ENCODE data around the gene RBMS1.

The RBMS1 gene

GRCh38 chr2:160376576-160376975, 117.0 kb downstream of the RBMS1 start:
- DNase-seq (ENCODE audit: low spot score), result no peak
- TF ChIP-seq CTCF (IDR thresholded peaks at IDR 0.05; ENCODE audit: extremely low read depth, insufficient read depth, missing control alignments), result no peak
- in situ Hi-C loops (cut with MboI; ENCODE audit: low pct_unique_long_range_greater_than_20kb, low sequenced_read_pairs, unreplicated experiment), result no loop called here

- TF ChIP-seq CTCF (IDR thresholded peaks at IDR 0.05; ENCODE audit: extremely low read depth, insufficient read depth, missing control alignments), result no peak
- in situ Hi-C loops (cut with MboI; ENCODE audit: low pct_unique_long_range_greater_than_20kb, low sequenced_read_pairs, unreplicated experiment), result no loop called here
- DNase-seq (ENCODE audit: low spot score), result no peak
These were observed 117.7 kb downstream of the RBMS1 start for GRCh38 chr2:160375802-160376469.

- TF ChIP-seq CTCF (IDR thresholded peaks at IDR 0.05; ENCODE audit: extremely low read depth, insufficient read depth, missing control alignments), result no peak
- no peak for DNase-seq (ENCODE audit: low spot score)
- in situ Hi-C loops (cut with MboI; ENCODE audit: low pct_unique_long_range_greater_than_20kb, low sequenced_read_pairs, unreplicated experiment), result no loop called here
These were observed 118.6 kb downstream of the RBMS1 start for GRCh38 chr2:160375037-160375436.

GRCh38 chr2:160373666-160374065, 119.9 kb downstream of the RBMS1 start:
- in situ Hi-C loops (cut with MboI; ENCODE audit: low pct_unique_long_range_greater_than_20kb, low sequenced_read_pairs, unreplicated experiment), result no loop called here
- TF ChIP-seq CTCF (IDR thresholded peaks at IDR 0.05; ENCODE audit: extremely low read depth, insufficient read depth, missing control alignments), result no peak
- no peak for DNase-seq (ENCODE audit: low spot score)

GRCh38 chr2:160373263-160373662, 120.3 kb downstream of the RBMS1 start:
- in situ Hi-C loops (cut with MboI; ENCODE audit: low pct_unique_long_range_greater_than_20kb, low sequenced_read_pairs, unreplicated experiment), result no loop called here
- TF ChIP-seq CTCF (IDR thresholded peaks at IDR 0.05; ENCODE audit: extremely low read depth, insufficient read depth, missing control alignments), result no peak
- no peak for DNase-seq (ENCODE audit: low spot score)

GRCh38 chr2:160372585-160372984, 121.0 kb downstream of the RBMS1 start:
- no peak for DNase-seq (ENCODE audit: low spot score)
- TF ChIP-seq CTCF (IDR thresholded peaks at IDR 0.05; ENCODE audit: extremely low read depth, insufficient read depth, missing control alignments), result no peak
- in situ Hi-C loops (cut with MboI; ENCODE audit: low pct_unique_long_range_greater_than_20kb, low sequenced_read_pairs, unreplicated experiment), result no loop called here

- in situ Hi-C loops (cut with MboI; ENCODE audit: low pct_unique_long_range_greater_than_20kb, low sequenced_read_pairs, unreplicated experiment), result no loop called here
These were observed 121.6 kb downstream of the RBMS1 start for GRCh38 chr2:160372010-160372356.

More at GRCh38 chr2:160372010-160372356, 121.6 kb downstream of the RBMS1 start:
- DNase-seq (ENCODE audit: low spot score), result no peak
- TF ChIP-seq CTCF (IDR thresholded peaks at IDR 0.05; ENCODE audit: extremely low read depth, insufficient read depth, missing control alignments), result no peak
